B cell (primary cell): Measurements from ENCODE around the gene FRAT2.

Experiments used
- CTCF ChIP-seq: fragments of 200-600 bp; IDR thresholded peaks from one replicate; pipeline ENCODE4 v1.8.0; 2022; ENCODE audit warnings: antibody characterized with exemption, mild to moderate bottlenecking
- EZH2 ChIP-seq: IDR thresholded peaks from 2 replicates; pipeline ENCODE4 v1.6.1; 2012; ENCODE audit warnings: borderline replicate concordance, low read depth, mild to moderate bottlenecking, moderate library complexity, low read length; ENCODE audit not compliant: insufficient read depth, poor library complexity, severe bottlenecking

DNA sequence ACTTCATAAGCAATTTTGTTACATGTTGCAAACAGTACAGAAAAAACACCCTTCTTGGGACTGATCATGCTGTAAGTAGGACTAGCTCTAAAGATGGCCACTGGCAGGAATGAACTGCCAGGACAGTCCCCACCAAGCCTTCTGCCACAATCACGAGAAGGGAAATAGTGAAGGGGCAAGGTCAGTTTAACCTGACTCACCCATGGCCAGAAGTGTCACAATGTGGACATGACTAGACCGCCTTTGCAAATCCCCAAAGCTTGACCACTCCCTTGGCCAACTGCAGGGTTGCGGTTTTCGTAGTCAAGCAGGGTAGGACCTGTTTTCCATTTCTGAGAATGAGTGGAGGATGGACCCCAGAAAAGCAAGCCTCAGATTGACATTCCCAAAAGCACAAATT, 19.4 kb upstream of the FRAT2 start:
- TF ChIP-seq CTCF: no peak
- no peak for TF ChIP-seq EZH2
